Activated T-cell treated with anti-CD3 and anti-CD28 coated beads for 1 hour (primary cell): Measurements from ENCODE around the gene PMFBP1.

ENCODE experiments used
- DNase-seq: peaks from one replicate; pipeline ENCODE4 v3.0.0-alpha.2; 2020; ENCODE audit warnings: low read depth

The PMFBP1 gene, protein sequence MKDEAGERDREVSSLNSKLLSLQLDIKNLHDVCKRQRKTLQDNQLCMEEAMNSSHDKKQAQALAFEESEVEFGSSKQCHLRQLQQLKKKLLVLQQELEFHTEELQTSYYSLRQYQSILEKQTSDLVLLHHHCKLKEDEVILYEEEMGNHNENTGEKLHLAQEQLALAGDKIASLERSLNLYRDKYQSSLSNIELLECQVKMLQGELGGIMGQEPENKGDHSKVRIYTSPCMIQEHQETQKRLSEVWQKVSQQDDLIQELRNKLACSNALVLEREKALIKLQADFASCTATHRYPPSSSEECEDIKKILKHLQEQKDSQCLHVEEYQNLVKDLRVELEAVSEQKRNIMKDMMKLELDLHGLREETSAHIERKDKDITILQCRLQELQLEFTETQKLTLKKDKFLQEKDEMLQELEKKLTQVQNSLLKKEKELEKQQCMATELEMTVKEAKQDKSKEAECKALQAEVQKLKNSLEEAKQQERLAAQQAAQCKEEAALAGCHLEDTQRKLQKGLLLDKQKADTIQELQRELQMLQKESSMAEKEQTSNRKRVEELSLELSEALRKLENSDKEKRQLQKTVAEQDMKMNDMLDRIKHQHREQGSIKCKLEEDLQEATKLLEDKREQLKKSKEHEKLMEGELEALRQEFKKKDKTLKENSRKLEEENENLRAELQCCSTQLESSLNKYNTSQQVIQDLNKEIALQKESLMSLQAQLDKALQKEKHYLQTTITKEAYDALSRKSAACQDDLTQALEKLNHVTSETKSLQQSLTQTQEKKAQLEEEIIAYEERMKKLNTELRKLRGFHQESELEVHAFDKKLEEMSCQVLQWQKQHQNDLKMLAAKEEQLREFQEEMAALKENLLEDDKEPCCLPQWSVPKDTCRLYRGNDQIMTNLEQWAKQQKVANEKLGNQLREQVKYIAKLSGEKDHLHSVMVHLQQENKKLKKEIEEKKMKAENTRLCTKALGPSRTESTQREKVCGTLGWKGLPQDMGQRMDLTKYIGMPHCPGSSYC

DNA sequence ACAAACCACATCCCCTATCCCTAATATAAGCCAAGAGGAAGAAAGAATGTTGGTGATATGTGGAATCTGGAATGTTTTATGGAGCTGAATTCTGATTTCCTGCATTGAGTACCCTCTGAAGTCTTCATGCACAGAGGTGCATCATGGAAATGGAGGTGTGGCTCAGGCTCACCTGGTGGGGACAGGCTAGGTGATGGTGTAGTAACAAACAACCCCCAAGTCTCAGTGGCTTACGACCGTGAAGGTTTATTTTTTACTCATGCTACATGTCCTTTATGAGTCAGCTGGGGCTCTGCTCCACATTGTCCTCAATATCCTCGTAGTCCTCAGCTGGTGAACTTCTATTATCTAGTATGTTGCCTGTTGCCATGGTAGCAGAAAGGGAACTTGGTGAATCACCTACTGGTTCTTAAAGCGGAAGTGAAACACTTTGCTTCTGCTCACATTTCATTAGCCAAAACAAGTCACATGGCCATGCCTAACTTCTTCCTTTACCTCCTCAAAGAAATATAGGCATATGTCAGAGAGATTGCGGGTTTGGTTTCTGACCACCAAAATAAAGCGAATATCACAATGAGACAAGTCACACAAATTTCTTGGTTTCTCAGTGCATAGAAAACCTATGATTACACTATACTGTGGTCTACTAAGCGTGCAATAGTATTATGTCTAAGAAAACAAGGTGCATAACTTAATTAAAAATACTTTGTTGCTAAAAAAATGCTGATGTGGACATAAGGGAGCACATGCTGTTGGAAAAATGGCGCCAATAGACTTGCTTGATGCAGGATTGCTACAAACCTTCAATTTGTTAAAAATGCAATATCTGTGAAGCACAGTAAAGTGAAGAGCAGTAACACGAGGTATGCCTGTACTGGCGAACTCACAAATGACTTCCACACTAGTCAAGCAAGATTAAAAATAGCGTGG lies at the start of gene PMFBP1:
Gene PMFBP1, minus strand, starts transcription at position 51 of the 930 bp plus-strand sequence. CDS start 947 bp downstream, outside the sequence.
- no peak for DNase-seq

DNA sequence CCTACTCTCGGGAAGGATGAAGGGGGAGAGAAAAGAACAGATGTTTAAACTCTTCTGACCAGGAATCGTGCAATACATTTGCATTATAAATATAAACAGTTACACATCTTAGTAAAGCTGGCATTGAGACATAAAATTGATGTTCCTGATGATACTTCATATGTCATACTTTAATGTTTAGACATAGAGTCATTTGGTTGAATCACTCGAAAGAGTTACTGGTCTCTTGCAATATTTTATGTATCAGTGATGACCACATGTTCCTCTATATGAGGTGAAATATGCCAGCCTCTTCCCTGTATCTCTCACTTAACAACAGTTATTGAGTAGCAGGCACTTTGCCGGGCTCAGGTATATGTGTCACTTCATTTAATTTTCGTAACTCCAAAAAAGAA lies 49.7 kb upstream of the PMFBP1 start:
- DNase-seq, result no peak

DNA sequence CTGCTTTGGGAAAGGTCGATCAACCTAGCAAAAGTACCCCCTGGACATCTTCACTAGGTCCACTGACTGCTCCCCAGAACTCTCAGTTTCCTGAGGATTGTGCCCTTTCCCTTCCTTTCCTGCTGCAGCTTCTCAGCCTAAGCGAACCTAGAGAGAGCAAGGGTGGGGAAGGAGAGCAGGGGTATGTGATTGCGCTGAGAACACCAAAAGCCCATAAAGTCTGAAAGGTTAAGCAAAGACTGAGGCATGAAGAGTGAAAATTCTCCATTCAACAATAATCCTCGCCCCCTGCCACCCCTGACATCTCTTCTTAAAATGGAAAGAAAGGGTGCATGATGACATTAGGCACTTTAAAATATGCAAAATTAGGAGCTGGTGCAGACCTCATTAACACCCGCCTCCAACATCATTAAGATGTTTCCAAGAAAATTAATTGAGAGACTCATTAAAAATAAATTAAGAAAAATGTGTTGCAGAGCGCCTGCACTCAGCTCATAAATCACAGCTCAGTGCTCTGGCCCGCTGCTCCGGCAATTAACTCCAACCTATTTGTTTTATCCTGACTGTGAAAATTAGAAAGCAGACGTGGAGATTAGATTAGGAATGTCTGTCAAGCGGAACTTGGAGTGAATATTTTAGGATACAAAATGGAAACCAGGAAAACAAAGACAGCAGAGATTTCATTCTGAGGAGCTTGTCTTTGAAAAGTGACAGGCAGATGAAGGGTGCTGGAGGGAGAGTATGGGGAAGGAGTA lies 49.1 kb upstream of the PMFBP1 start:
- no peak for DNase-seq

DNA sequence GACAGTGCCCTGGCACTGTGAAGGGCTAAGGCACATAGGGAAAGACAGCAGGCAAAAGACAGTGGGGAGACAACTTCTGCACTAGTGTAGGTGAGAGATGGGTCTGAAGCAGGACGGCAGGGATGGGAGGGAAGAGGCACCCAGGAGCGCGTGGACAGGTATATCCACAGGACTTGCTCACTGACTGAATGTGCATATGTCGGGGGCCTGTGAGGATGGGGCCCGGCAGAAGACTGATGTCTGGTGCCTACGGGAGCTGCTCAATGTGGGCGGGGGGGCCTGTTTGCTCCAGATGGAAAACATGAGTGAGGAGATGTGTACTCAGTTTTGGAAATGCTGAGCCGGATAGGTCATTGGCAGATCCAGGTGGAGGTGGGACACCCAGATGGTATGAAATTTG lies 47.3 kb upstream of the PMFBP1 start:
- DNase-seq, result no peak

DNA sequence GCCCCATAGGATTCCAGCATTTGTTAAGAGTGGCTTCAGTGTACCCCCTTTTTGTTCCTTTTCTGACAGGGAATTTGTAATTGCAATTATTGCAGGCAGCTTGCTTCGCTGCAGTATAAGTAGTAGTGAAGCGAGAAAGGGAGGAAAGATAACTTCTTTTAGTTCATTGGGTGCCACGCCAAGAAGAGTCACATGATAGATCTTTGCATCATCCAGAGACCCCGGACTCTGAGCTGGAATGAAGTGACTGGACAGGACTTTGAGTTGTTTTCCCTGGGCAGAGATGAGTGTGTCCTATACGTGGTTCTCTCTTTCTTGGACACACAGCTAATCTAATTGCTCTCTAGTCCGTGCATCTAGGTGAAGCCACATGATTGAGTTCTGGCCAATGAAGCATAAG lies 44.8 kb upstream of the PMFBP1 start:
- DNase-seq, result no peak

DNA sequence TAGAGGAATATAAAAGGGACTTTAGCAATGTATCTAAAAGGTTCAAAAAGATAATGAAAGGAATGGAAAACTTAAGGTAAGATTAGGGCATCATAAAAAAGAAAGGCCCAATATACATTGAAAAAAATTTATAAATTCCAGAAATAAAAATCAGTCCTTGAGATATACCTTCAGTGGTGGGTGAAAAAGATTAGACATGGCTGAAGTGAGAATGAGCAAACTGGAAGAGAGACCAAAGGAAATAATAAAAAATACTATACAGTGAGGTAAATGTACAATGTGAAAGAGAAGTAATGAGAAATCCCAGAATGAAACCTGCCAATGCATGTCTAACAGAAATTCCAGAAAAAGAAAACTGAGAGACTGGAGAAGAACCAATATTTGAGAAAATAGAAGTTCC lies 42.9 kb upstream of the PMFBP1 start:
- no peak for DNase-seq

DNA sequence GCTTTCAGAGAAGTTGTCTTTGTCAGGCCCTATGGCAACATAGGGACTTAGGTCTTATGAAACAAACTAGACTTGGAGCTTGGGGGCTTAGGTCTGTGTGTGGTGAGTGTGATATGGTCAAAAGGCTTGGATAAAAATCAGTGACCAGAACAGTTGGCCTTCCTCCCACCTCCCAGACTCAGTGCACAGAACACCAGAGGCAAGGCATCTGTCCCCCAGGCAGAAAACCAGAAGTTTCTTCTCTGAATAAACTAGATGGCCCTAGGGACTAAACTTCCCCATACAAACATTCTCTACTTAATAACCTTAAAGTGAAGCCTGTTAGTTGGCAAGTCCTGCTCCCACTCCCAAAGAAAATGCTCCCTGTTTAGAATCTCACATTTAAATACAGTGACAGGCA lies 39.2 kb upstream of the PMFBP1 start:
- DNase-seq, result no peak

DNA sequence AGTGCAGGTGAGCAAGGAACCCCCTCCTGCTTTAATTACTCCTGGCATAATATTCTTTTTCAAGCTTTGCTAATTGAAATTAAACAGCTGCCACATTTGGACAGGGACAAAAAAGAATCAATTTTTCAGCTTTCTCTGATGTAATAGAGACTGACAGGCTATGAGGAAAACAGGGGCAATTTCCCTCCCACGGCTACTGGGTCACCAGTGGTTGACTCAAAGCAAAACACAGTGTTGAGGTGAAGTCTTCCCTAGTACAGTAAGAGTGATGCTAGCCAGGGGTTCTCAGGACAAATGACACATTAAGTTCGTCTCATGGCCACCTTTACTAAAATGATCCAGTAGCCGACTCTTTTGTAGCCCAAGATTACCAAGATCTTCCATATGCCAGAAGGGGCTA lies 38.6 kb upstream of the PMFBP1 start:
- no peak for DNase-seq

DNA sequence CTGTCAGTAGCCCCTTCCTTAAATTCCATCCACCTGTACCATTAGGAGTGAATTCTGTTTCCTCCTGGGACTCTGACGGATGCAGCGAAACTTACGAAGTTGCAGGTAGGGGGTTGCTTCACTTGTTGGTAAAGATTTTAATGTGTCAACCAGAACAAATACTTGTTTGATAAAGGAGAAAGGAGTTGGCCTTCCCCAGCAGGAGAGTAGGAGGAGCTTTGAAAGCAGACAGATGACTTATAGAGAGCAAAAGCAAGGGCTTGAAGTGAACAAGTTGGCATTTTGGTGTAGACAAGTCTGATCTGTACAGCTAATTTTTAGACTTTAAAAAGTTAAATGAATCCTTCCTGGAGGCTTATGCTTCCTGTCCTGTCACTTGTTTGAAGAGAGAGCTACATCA lies 38.1 kb upstream of the PMFBP1 start:
- DNase-seq, result no peak

DNA sequence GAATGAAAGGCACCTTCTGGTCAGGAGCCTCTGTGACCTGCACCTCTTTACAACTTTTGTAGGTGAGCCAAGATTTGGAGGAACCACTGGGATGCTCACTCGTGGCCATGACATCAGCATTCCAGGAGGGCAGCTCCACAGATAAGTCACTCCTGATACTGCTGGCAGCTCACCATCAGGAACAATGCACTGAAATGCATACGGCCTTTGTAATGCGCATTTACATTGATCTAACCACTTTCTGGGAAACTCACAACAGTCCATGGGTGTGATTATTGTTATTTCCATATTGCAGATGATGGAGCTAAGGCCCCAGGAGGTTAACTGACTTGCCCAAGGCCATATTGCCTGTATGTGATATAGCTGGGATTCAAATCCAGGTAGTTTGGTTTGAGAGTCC lies 34.3 kb upstream of the PMFBP1 start:
- DNase-seq, result no peak

DNA sequence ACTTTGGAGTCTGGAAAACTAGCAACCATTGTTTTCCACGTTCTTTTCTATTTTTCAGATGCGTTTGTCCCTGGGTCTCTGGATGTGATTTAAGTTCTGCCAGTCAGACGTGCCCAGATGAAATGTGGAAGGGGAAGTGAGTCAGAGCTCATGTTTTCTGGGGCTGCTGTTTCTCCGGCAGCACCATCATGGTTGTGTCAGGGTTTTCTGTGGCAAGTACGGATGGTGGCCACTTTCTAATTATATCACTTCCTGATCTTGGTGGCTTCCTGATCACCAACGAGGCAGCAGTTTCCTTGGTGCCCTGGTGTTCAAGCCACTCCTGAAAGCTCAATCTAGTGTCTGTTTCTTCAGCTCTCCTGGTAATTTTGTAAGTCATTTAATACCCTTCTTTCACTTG lies 31.4 kb upstream of the PMFBP1 start:
- no peak for DNase-seq

DNA sequence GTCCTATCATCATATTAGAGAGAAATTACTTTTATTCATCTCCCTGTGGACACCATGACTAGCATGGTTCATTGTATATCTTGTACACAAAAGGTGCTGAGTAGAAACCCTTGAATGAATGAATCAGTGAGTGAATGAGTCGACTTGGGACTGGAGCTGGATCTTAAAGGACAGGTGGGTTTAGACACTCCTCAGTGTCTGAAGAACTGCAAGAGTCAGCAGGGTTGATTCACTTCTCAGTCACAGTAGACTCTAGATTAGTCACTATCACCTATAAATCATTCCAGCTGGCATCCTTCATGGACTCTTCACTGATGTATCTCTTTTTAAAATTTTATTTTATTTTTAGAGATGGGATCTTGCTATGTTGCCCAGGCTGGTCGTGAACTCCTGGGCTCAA lies 30.1 kb upstream of the PMFBP1 start:
- no peak for DNase-seq

DNA sequence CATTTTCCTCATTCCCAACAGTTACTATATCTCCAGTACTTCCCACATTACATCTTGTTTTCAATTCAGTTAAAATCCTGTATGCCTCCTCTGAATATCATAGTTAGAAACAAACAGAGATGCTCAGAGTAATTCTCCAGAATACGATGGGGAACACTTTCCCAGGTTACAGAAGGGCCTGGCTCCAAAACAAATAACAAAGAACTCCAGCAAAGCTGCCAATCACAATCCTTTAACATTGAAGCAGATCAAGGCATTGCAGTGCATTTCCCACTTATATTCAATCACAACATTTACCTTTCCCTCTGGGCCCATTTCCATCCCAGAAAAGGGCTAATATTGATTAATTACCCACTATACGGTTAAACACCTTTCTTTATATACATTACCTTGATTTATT lies 29.4 kb upstream of the PMFBP1 start:
- no peak for DNase-seq

DNA sequence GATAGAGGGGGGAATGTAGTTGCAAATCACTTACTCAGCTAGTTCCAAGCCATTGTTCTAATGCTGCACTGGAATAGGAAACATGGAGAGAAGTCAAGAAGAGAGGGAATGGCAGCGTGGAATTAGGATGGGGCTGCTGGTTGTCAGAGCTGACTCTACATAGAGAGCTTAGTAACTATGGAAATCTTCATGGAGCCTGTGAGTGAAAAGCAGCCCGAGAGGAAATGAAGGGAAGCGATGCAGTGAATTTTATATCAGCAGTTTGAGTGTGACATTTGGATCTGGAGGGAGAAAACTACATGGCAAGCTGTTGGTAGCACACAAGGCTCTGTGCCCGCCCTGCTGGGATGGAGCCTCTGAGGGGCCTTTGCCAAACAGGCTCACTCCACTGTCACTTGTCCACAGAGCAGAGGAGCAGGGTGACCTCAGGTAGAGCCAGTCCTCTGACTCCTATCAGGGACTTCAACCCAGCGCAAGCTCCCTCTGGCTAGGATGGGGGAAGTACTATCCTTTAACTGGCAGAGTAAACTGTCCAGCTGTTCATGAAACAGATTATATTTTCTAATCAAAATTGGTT lies 27.9 kb upstream of the PMFBP1 start:
- no peak for DNase-seq

DNA sequence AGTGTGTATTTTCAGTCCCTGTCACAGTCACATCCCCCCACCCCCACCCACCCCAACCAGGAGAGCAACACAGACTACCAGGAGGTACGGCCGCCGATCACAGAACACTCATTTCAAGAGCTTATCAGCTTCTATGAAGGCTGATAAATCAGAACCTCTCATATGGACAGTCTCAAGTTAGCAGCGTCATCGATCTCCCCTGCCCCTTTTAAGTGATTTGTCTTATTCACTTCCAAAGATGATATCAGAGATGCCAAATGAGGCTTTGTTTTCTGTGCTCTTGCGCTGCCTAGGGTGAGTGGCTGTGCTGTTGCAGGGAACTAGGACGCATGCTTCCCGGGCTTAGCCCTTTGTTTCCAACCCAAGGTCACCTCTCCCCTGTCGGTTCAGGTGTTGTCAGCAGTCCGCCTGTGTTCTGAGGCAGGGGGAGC lies 26.8 kb upstream of the PMFBP1 start:
- no peak for DNase-seq

DNA sequence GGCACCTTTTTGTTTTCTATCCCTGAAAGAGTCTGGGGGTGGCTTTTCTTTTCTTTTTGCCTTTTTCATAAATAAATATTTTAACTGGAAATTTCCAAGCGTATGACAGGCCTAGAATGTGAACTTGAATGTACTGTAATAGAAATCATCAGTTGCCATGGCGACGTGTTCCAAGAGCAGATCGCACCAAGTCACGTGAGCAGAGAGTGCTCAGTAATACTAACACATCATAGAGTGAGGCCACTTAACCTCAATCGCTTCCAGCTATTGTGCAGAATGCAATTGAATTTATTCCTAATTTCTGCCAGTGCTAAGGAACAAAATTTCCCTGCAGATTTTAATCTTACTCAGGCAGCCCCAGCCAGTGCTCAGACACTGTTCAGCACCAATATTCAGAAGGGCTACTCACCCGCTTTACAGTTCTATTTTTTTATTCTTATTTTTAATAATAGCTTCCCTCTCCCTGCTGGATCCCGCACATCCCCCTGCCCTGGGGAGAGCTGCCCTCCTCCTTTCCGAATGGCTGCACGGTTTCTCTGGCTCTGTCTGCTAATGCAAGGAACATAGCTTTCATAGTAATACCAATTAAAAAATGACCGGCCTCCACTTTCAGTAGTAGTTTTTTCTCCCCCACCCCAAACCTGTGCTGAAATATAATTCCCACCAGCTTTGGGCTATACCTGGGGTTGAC lies 26.2 kb upstream of the PMFBP1 start:
- DNase-seq, result no peak

DNA sequence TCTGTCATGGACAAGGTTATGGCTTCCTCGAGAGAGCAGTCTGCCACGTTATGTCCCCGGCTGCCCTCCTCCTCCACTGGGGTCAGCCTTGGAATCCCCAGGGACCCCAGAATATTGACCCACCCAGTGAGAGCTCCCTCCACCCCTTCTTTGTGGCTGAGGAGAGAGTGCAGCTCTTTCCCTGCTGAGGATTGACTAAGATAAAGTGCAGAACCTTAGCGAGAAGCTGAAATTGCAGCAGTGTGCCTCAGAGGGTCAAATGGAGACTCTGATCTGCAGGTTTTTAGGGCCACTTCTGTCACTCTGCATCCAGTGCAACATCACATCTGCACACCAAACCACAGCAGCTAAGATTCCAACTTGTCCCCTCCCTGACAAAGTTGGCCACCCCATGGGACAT lies 25.6 kb upstream of the PMFBP1 start:
- no peak for DNase-seq

DNA sequence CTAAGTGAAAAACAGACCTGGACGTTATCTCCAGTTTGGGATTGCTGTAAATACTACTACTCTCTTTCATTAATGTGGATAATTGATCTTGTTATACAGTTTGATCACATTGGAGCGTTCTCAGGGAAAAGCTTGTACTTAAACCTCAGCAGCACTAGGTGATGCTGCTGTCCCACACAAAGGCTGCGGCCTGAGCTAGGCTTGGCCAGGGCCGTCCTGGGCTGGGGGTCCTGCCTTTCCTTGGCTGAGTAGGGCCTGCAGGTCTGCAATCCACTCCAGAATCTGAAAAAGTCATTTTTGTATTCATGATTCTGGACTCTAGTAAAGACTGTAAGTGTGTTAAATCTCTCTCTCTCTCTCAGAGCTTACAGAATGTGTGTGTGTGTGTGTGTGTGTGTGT lies 23.7 kb upstream of the PMFBP1 start:
- DNase-seq, result no peak

DNA sequence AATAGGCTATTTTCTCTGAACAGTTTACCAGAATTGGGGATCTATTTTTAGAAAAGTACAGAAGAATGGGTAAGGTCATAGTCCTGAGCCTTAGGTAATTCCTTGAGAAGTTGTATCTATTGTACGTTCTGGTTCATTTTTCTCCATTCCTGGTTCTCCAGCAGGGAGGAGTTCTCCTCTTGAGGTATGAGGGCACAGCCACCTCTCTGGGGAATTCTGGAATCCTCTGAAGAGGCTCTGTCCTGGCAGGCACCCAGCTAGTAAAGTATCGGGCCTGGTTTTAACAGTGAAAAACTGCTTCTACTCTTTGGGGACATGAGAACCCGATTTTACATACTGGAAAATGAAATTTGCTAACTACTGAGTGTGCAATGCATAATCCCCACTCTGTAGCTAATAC lies 19.6 kb upstream of the PMFBP1 start:
- DNase-seq, result no peak

DNA sequence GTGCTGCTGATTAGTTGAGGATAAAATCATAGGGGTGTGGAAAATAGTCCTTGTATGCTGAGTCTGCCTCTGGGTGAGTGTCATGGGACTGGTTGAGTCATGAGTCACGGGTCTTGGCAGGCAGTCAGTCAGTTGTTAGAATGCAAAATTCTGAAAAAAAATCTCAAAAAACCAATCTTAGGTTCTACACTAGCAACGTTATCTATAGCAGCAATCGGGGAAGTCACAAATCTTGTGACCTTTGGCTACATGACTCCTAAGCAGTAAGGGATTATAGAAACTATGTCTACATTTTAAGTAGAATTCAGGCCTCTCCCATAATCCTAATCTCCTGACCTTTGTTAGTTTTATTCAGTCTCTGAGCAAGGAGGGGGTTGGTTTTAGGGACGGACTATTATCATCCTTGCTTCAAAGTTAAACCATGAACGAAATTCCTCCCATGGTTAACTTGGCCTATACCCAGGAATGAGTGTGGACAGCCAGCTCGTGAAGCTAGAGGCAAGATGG lies 18.0 kb upstream of the PMFBP1 start:
- no peak for DNase-seq
